ENCODE data around the gene DSCAML1. TPM values are rescaled to one million over a fixed set of nuclear protein-coding genes. Genes with fewer than 3 reads are reported as not detected.

DSCAML1 gene
- total and polyA plus RNA-seq, 9 of the 15 experiments (the other 6 are each of a cell fraction or from before 2014, with no cell fraction given): not detected

GRCh38 chr11:117657794-117658193, 139.2 kb downstream of the DSCAML1 start:
- Histone ChIP-seq H3K36me3 (ENCODE audit: control insufficient read depth, insufficient read depth, low read length) (no peaks in the 10 kb centered on the region), H3K27ac (ENCODE audit: extremely low read depth, low read depth, low read length) (no peak overlapping the region), H3K9ac (ENCODE audit: insufficient read depth in 1 of 2, low read depth in 2 of 2, low read length in 2 of 2) (no peak overlapping the region), H3K9me1 (ENCODE audit: control insufficient read depth, insufficient read depth, low read length) (no peaks in the 10 kb centered on the region), H3K4me3 (no peak overlapping the region), H3K27me3 (ENCODE audit: control insufficient read depth in 2 of 2, insufficient read depth in 2 of 2, low read length in 2 of 2) (peaks cover 18 to 66% of the 10 kb centered on the region in 2 experiments; a peak in 3 of 5 replicates), H3K79me2 (ENCODE audit: control insufficient read depth, insufficient read depth, low read length) (no peaks in the 10 kb centered on the region), H3K9me3 (replicated peaks; ENCODE audit: control insufficient read depth, insufficient read depth, low read depth, low read length) (no peaks in the 10 kb centered on the region), H2AFZ (ENCODE audit: low read depth, low read length) (no peak overlapping the region), H4K20me1 (replicated peaks; ENCODE audit: control insufficient read depth, insufficient read depth, low read length) (no peaks in the 10 kb centered on the region; the same call in 1 of the 2 replicates), H3K4me1 (replicated peaks in 1 of 2; ENCODE audit: control insufficient read depth in 2 of 2, insufficient read depth in 2 of 2, low read length in 2 of 2) (no peaks in the 10 kb centered on the region), H3K4me2 (ENCODE audit: insufficient read depth, low read length) (no peak overlapping the region)
- ChIA-PET CTCF (ENCODE audit: low intra/inter-chr PET ratio) (no interaction called here), POLR2A (interaction anchor here (0.6 to 1.5 kb wide), 2 partner anchors 22 to 121 kb away, joined by 3 read pairs; no protein-coding TSS in a partner anchor)
- in situ Hi-C loops (cut with MboI) (no loop called here), intact Hi-C loops (cut with micrococcal nuclease) (no loop called here)
- DNase-seq (ENCODE audit: extremely low read depth in 1 of 4, low spot score in 3 of 4) (no peak), FAIRE-seq (no peak), ATAC-seq (no peak)
- no TSS peak for BruUV-seq (replicated peaks)
- TF ChIP-seq, protein P1, sequence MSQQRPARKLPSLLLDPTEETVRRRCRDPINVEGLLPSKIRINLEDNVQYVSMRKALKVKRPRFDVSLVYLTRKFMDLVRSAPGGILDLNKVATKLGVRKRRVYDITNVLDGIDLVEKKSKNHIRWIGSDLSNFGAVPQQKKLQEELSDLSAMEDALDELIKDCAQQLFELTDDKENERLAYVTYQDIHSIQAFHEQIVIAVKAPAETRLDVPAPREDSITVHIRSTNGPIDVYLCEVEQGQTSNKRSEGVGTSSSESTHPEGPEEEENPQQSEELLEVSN (IDR thresholded peaks at IDR 0.05; ENCODE audit: borderline replicate concordance in 1 of 2, extremely low read depth in 1 of 2, insufficient read depth in 1 of 2, insufficient read length in 1 of 2, low read depth in 1 of 2, low read length in 1 of 2, poor library complexity in 1 of 2, severe bottlenecking in 1 of 2): no peak
- TF ChIP-seq HDAC8 (tag; IDR thresholded peaks at IDR 0.05) (no peak), POU5F1 (IDR thresholded peaks at IDR 0.05; ENCODE audit: borderline replicate concordance, low read depth, low read length, partially characterized antibody) (no peak)
- TF ChIP-seq, protein P2, sequence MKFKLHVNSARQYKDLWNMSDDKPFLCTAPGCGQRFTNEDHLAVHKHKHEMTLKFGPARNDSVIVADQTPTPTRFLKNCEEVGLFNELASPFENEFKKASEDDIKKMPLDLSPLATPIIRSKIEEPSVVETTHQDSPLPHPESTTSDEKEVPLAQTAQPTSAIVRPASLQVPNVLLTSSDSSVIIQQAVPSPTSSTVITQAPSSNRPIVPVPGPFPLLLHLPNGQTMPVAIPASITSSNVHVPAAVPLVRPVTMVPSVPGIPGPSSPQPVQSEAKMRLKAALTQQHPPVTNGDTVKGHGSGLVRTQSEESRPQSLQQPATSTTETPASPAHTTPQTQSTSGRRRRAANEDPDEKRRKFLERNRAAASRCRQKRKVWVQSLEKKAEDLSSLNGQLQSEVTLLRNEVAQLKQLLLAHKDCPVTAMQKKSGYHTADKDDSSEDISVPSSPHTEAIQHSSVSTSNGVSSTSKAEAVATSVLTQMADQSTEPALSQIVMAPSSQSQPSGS (CRISPR knock-in tag; IDR thresholded peaks at IDR 0.05): no peak
- WGBS (ENCODE audit: insufficient coverage, low coverage, missing lambda C conversion rate): 0% methylated on average over 7 of the region's 7 CpGs

All from K562 (cell line).